Superior temporal gyrus (tissue), 1 donor: ENCODE data around the gene DENND2C.
"Not testable (repeated sequence)": the region's sequence is repeated elsewhere in the genome, so short reads cannot be mapped to it uniquely, and the experiment has no call there.

Experiments used
- DNase-seq: peaks from one replicate; pipeline ENCODE4 v3.0.0-alpha.2; 2016; ENCODE audit errors: extremely low spot score

The DENND2C gene

GRCh38 chr1:114609026-114609425 lies 60.8 kb downstream of the DENND2C start:
- no peak for DNase-seq

GRCh38 chr1:114607223-114607622 lies 62.6 kb downstream of the DENND2C start:
- no peak for DNase-seq

GRCh38 chr1:114597949-114598348 lies 71.9 kb downstream of the DENND2C start:
- DNase-seq = no peak

- DNase-seq = no peak
Measured at GRCh38 chr1:114595602-114596001, 74.2 kb downstream of the DENND2C start.

GRCh38 chr1:114594046-114594445 lies 75.8 kb downstream of the DENND2C start:
- DNase-seq = no peak

- no peak for DNase-seq
Measured at GRCh38 chr1:114589122-114589521, 80.7 kb downstream of the DENND2C start.

GRCh38 chr1:114588196-114588689 lies 81.6 kb downstream of the DENND2C start:
- no peak for DNase-seq

- no peak for DNase-seq
Measured at GRCh38 chr1:114587203-114587991, 82.5 kb downstream of the DENND2C start.

- no peak for DNase-seq
Measured at GRCh38 chr1:114586513-114587047, 83.3 kb downstream of the DENND2C start.

GRCh38 chr1:114585231-114585630 lies 84.6 kb downstream of the DENND2C start:
- no peak for DNase-seq

GRCh38 chr1:114581335-114582287 lies 88.2 kb downstream of the DENND2C start, which contains the start of gene BCAS2:
BCAS2 (minus strand) TSS chr1:114581615; CDS start chr1:114581591, 24 bp downstream.
- DNase-seq = peak; percentile 99

GRCh38 chr1:114574365-114574764 lies 95.5 kb downstream of the DENND2C start:
- DNase-seq = no peak

GRCh38 chr1:114564141-114564540 lies 105.7 kb downstream of the DENND2C start:
- DNase-seq = peak; percentile 56

- DNase-seq = not testable (repeated sequence)
Measured at GRCh38 chr1:114562978-114563510, 106.8 kb downstream of the DENND2C start.

- DNase-seq = no peak
Measured at GRCh38 chr1:114561333-114561732, 108.5 kb downstream of the DENND2C start.

GRCh38 chr1:114559356-114559755 lies 110.5 kb downstream of the DENND2C start:
- no peak for DNase-seq

GRCh38 chr1:114558544-114558943 lies 111.3 kb downstream of the DENND2C start:
- DNase-seq = peak; percentile 15

GRCh38 chr1:114554577-114554976 lies 115.3 kb downstream of the DENND2C start:
- DNase-seq = no peak

GRCh38 chr1:114552106-114552639 lies 117.7 kb downstream of the DENND2C start:
- DNase-seq = no peak

- DNase-seq = no peak
Measured at GRCh38 chr1:114551400-114551799, 118.4 kb downstream of the DENND2C start.

- no peak for DNase-seq
Measured at GRCh38 chr1:114550336-114550735, 119.5 kb downstream of the DENND2C start.
